ENCODE data around the gene VASH2.
"Not testable (repeated sequence)": the region's sequence is repeated elsewhere in the genome, so short reads cannot be mapped to it uniquely, and the experiment has no call there.

Gene VASH2

GRCh38 chr1:212950243-212951125, at the start of gene VASH2:
Gene VASH2 (plus strand): TSS chr1:212950541. CDS start chr1:212951543, 1,002 bp downstream.
- peak; percentile 12 for TF ChIP-seq CTCF (IDR thresholded peaks at IDR 0.05; ENCODE audit: insufficient read depth, low read length, poor library complexity, severe bottlenecking)
- peak; percentile 90 for DNase-seq (ENCODE audit: extremely low read depth, insufficient read length)
- Histone ChIP-seq H3K27me3 (replicated peaks; ENCODE audit: control insufficient read depth, insufficient read depth, low read length) (no peaks in the 10 kb centered on the region), H3K4me3 (replicated peaks; ENCODE audit: low read depth, low read length) (peak within 1 kb of the TSS; percentile 91), H3K36me3 (ENCODE audit: control insufficient read depth, insufficient read depth, low read length) (peaks cover 1% of the 10 kb centered on the region; the same call in 1 of the 2 replicates)

GRCh38 chr1:212901290-212901689, 49.1 kb upstream of the VASH2 start:
- TF ChIP-seq CTCF (IDR thresholded peaks at IDR 0.05; ENCODE audit: insufficient read depth, low read length, poor library complexity, severe bottlenecking) = no peak
- H3K27me3 ChIP-seq (replicated peaks; ENCODE audit: control insufficient read depth, insufficient read depth, low read length) = no peaks in the 10 kb centered on the region
- H3K4me3 ChIP-seq (replicated peaks; ENCODE audit: low read depth, low read length) = no peak overlapping the region
- no peak for DNase-seq (ENCODE audit: extremely low read depth, insufficient read length)
- H3K36me3 ChIP-seq (ENCODE audit: control insufficient read depth, insufficient read depth, low read length) = peaks cover 5% of the 10 kb centered on the region

GRCh38 chr1:212902054-212902453, 48.3 kb upstream of the VASH2 start:
- H3K36me3 ChIP-seq (ENCODE audit: control insufficient read depth, insufficient read depth, low read length) = peaks cover 5% of the 10 kb centered on the region
- DNase-seq (ENCODE audit: extremely low read depth, insufficient read length) = no peak
- no peak overlapping the region for H3K4me3 ChIP-seq (replicated peaks; ENCODE audit: low read depth, low read length)
- no peak for TF ChIP-seq CTCF (IDR thresholded peaks at IDR 0.05; ENCODE audit: insufficient read depth, low read length, poor library complexity, severe bottlenecking)
- H3K27me3 ChIP-seq (replicated peaks; ENCODE audit: control insufficient read depth, insufficient read depth, low read length) = no peaks in the 10 kb centered on the region

GRCh38 chr1:212903664-212904063, 46.7 kb upstream of the VASH2 start:
- Histone ChIP-seq H3K4me3 (replicated peaks; ENCODE audit: low read depth, low read length) (no peak overlapping the region), H3K27me3 (replicated peaks; ENCODE audit: control insufficient read depth, insufficient read depth, low read length) (no peaks in the 10 kb centered on the region), H3K36me3 (ENCODE audit: control insufficient read depth, insufficient read depth, low read length) (peaks cover 2% of the 10 kb centered on the region)
- DNase-seq (ENCODE audit: extremely low read depth, insufficient read length) = no peak
- no peak for TF ChIP-seq CTCF (IDR thresholded peaks at IDR 0.05; ENCODE audit: insufficient read depth, low read length, poor library complexity, severe bottlenecking)

- H3K36me3 ChIP-seq (ENCODE audit: control insufficient read depth, insufficient read depth, low read length); H3K27me3 ChIP-seq (replicated peaks; ENCODE audit: control insufficient read depth, insufficient read depth, low read length); DNase-seq (ENCODE audit: extremely low read depth, insufficient read length); H3K4me3 ChIP-seq (replicated peaks; ENCODE audit: low read depth, low read length): not testable (repeated sequence)
Observed at GRCh38 chr1:212908071-212908470, 42.3 kb upstream of the VASH2 start.

- no peaks in the 10 kb centered on the region for H3K27me3 ChIP-seq (replicated peaks; ENCODE audit: control insufficient read depth, insufficient read depth, low read length)
- no peak for DNase-seq (ENCODE audit: extremely low read depth, insufficient read length)
- TF ChIP-seq CTCF (IDR thresholded peaks at IDR 0.05; ENCODE audit: insufficient read depth, low read length, poor library complexity, severe bottlenecking) = no peak
- no peaks in the 10 kb centered on the region for H3K36me3 ChIP-seq (ENCODE audit: control insufficient read depth, insufficient read depth, low read length)
- H3K4me3 ChIP-seq (replicated peaks; ENCODE audit: low read depth, low read length) = no peak overlapping the region
Observed at GRCh38 chr1:212908971-212909370, 41.4 kb upstream of the VASH2 start.

Data from GM06990 (cell line).